H9 (cell line): ENCODE results near the gene CES5A. TPM values are rescaled to one million over a fixed set of nuclear protein-coding genes. Genes with fewer than 3 reads are reported as not detected.

ENCODE experiments used
- DNase-seq: peaks from one replicate; pipeline ENCODE4 v3.0.0-alpha.2; 2017
- H2AFZ ChIP-seq: one replicate; pipeline ENCODE4 v1.6.1; 2013; ENCODE audit warnings: mild to moderate bottlenecking, low read length, control low read depth, moderate library complexity
- H2AK5ac ChIP-seq: 2 replicates; pipeline ENCODE4 v1.6.1; 2013; ENCODE audit warnings: low read length, control low read depth, mixed read lengths; ENCODE audit not compliant: insufficient read length
- H2BK120ac ChIP-seq: one replicate; pipeline ENCODE4 v1.6.1; 2013; ENCODE audit warnings: low read depth, mild to moderate bottlenecking, low read length, control low read depth, inconsistent platforms; ENCODE audit not compliant: poor library complexity, severe bottlenecking
- H2BK12ac ChIP-seq: 2 replicates; pipeline ENCODE4 v1.6.1; 2013; ENCODE audit warnings: low read length, control low read depth, mixed read lengths, low read depth; ENCODE audit not compliant: insufficient read length
- H2BK15ac ChIP-seq: 2 replicates; pipeline ENCODE4 v1.6.1; 2013; ENCODE audit warnings: low read depth, low read length, control low read depth
- H2BK20ac ChIP-seq: one replicate; pipeline ENCODE4 v1.6.1; 2013; ENCODE audit warnings: low read depth, mild to moderate bottlenecking, low read length, control low read depth, inconsistent platforms; ENCODE audit not compliant: poor library complexity, severe bottlenecking
- H2BK5ac ChIP-seq: 2 replicates; pipeline ENCODE4 v1.6.1; 2013; ENCODE audit warnings: low read length, control low read depth, mixed read lengths; ENCODE audit not compliant: insufficient read length
- H3K14ac ChIP-seq: 2 replicates; pipeline ENCODE4 v1.6.1; 2013; ENCODE audit warnings: low read length, control low read depth; ENCODE audit not compliant: insufficient read depth
- H3K18ac ChIP-seq: 2 replicates; pipeline ENCODE4 v1.6.1; 2013; ENCODE audit warnings: low read depth, mild to moderate bottlenecking, mixed read lengths, low read length, control low read depth; ENCODE audit not compliant: insufficient read length
- H3K23ac ChIP-seq: 2 replicates; pipeline ENCODE4 v1.6.1; 2013; ENCODE audit warnings: low read length, control low read depth, mixed read lengths, low read depth; ENCODE audit not compliant: insufficient read length
- H3K23me2 ChIP-seq: 2 replicates; pipeline ENCODE4 v1.6.1; 2013; ENCODE audit warnings: low read depth, mild to moderate bottlenecking, mixed read lengths, low read length, control low read depth; ENCODE audit not compliant: insufficient read length, poor library complexity, severe bottlenecking
- H3K27ac ChIP-seq: 2 replicates; pipeline ENCODE4 v1.5.1; 2013; ENCODE audit warnings: low read length, control low read depth, mixed read lengths, low read depth; ENCODE audit not compliant: insufficient read length
- H3K27me3 ChIP-seq: 2 replicates; pipeline ENCODE4 v1.6.1; 2013; ENCODE audit warnings: low read length, control low read depth, inconsistent platforms; ENCODE audit not compliant: insufficient read depth
- H3K4ac ChIP-seq: 2 replicates; pipeline ENCODE4 v1.6.1; 2013; ENCODE audit warnings: low read depth, mild to moderate bottlenecking, control low read depth, inconsistent platforms, low read length, moderate library complexity
- H3K4me1 ChIP-seq: 2 replicates; pipeline ENCODE4 v1.6.1; 2013; ENCODE audit warnings: low read length, control low read depth, inconsistent platforms; ENCODE audit not compliant: insufficient read depth
- H3K4me2 ChIP-seq: 2 replicates; pipeline ENCODE4 v1.6.1; 2013; ENCODE audit warnings: low read length, control low read depth, mixed read lengths; ENCODE audit not compliant: insufficient read length, insufficient read depth
- H3K56ac ChIP-seq: 2 replicates; pipeline ENCODE4 v1.6.1; 2013; ENCODE audit warnings: low read depth, mild to moderate bottlenecking, mixed read lengths, low read length, control low read depth; ENCODE audit not compliant: insufficient read length
- H3K79me1 ChIP-seq: 2 replicates; pipeline ENCODE4 v1.6.1; 2013; ENCODE audit warnings: low read depth, mild to moderate bottlenecking, moderate library complexity, low read length, control low read depth, inconsistent platforms; ENCODE audit not compliant: insufficient read depth, poor library complexity, severe bottlenecking
- H3K79me2 ChIP-seq: 2 replicates; pipeline ENCODE4 v1.6.1; 2013; ENCODE audit warnings: low read length, control low read depth, inconsistent platforms; ENCODE audit not compliant: insufficient read depth
- H3K9ac ChIP-seq: 2 replicates; pipeline ENCODE4 v1.6.1; 2013; ENCODE audit warnings: low read length, control low read depth, mixed read lengths; ENCODE audit not compliant: insufficient read length; ENCODE audit errors: extremely low read depth
- H3K9me3 ChIP-seq: one replicate; pipeline ENCODE4 v1.6.1; 2013; ENCODE audit warnings: low read depth, low read length, inconsistent platforms; ENCODE audit not compliant: control insufficient read depth
- H3T11ph ChIP-seq: one replicate; pipeline ENCODE4 v1.6.1; 2013; ENCODE audit warnings: mild to moderate bottlenecking, low read length, control low read depth, inconsistent platforms
- H4K20me1 ChIP-seq: one replicate; pipeline ENCODE4 v1.6.1; 2013; ENCODE audit not compliant: control insufficient read depth, insufficient read length, insufficient read depth
- H4K5ac ChIP-seq: 2 replicates; pipeline ENCODE4 v1.6.1; 2013; ENCODE audit warnings: low read depth, mild to moderate bottlenecking, mixed read lengths, low read length, control low read depth; ENCODE audit not compliant: insufficient read length
- H4K8ac ChIP-seq: replicated peaks from 2 replicates; pipeline ENCODE4 v1.6.1; 2013; ENCODE audit warnings: low read length, control low read depth, mixed read lengths, low read depth; ENCODE audit not compliant: insufficient read length
- H4K91ac ChIP-seq: 2 replicates; pipeline ENCODE4 v1.6.1; 2013; ENCODE audit warnings: low read depth, mild to moderate bottlenecking, moderate library complexity, mixed read lengths, low read length, control low read depth; ENCODE audit not compliant: insufficient read length
- H3K27ac Mint-ChIP-seq, 3 experiments: 2 replicates in 2 of 3; 3 replicates in 1 of 3; pipeline ENCODE4 v1.8.0; 2020 to 2021; ENCODE audit warnings: mixed read lengths in 3 of 3, mild to moderate bottlenecking in 1 of 3, moderate library complexity in 1 of 3
- H3K27me3 Mint-ChIP-seq: 2 replicates; pipeline ENCODE4 v1.8.0; 2021; ENCODE audit warnings: low read depth, mild to moderate bottlenecking, moderate library complexity, mixed read lengths
- H3K36me3 Mint-ChIP-seq, 3 experiments: 2 replicates in 2 of 3; 3 replicates in 1 of 3; pipeline ENCODE4 v1.8.0; 2020 to 2021; ENCODE audit warnings: low read depth in 3 of 3, mixed read lengths in 3 of 3; ENCODE audit not compliant: insufficient read depth in 1 of 3
- H3K4me1 Mint-ChIP-seq, 2 experiments: 2 replicates each; pipeline ENCODE4 v1.8.0; 2020; ENCODE audit warnings: mixed read lengths in 2 of 2
- H3K4me3 Mint-ChIP-seq, 2 experiments: 2 replicates in 1 of 2; 3 replicates in 1 of 2; pipeline ENCODE4 v1.8.0; 2020 to 2021; ENCODE audit warnings: mild to moderate bottlenecking in 2 of 2, mixed read lengths in 2 of 2, moderate library complexity in 1 of 2
- H3K9me3 Mint-ChIP-seq, 2 experiments: 2 replicates in 1 of 2; 3 replicates in 1 of 2; pipeline ENCODE4 v1.8.0; 2020; ENCODE audit warnings: mild to moderate bottlenecking in 2 of 2, mixed read lengths in 2 of 2, moderate library complexity in 1 of 2
- CTCF ChIP-seq: fragments of 200-600 bp; sonication (generic); conservative IDR thresholded peaks from 3 replicates; pipeline ENCODE4 v1.8.0; 2021; ENCODE audit warnings: antibody characterized with exemption, mild to moderate bottlenecking
- WGBS: extraction: QIAGEN DNeasy Blood & Tissue Kit; methylation state at CpG from one replicate; pipeline ENCODE4 v1.1.7; 2013; ENCODE audit warnings: missing lambda C conversion rate, low lambda C conversion rate, mixed read lengths; ENCODE audit not compliant: insufficient read length; ENCODE audit errors: extremely low coverage; 5-methylcytosine and 5-hydroxymethylcytosine counted together
- total RNA-seq: library from RNA; stranded (reverse); gene quantifications from 2 replicates; pipeline ENCODE4 v1.2.1, GENCODE V29; 2021

CES5A gene
- total RNA-seq, 1 experiment from 2014 or later = not detected

DNA sequence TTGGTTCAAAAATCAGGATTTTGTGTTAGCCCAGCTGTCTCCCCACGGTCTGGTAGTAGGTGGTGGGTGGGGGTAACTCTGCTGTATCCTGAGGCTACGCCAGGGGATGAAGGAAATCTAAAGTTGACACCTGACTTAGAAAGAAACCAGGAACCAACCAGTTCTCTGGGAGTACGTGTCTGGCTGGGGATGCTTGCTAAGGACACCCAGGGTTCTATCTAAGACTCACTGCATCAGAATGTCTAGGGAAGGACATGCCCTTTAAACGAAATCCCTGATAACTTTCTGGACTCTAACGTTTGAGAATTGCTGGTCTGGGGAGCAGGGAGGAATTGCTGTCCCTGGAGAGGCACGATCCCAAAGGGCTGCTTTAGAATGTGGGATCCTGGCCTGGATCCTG, 39.2 kb upstream of the CES5A start:
- Mint-ChIP-seq H3K9me3 (no peaks in the 10 kb centered on the region; a peak in 1 of 5 replicates), H3K36me3 (no peaks in the 10 kb centered on the region; a peak in 1 of 7 replicates), H3K4me3 (no peak overlapping the region), H3K4me1 (peaks cover 7 to 20% of the 10 kb centered on the region in 2 experiments; a peak in 3 of 4 replicates), H3K27me3 (peaks cover 6% of the 10 kb centered on the region; the same call in 1 of the 2 replicates), H3K27ac (no peak overlapping the region)
- Histone ChIP-seq H2BK15ac (no peak overlapping the region), H4K8ac (no peak overlapping the region), H2BK20ac (no peak overlapping the region), H3K79me1 (no peaks in the 10 kb centered on the region), H3K23me2 (no peaks in the 10 kb centered on the region), H3K27ac (no peak overlapping the region), H2AK5ac (no peak overlapping the region), H4K20me1 (no peaks in the 10 kb centered on the region), H2AFZ (no peak overlapping the region), H3K4me2 (no peak overlapping the region), H3K4ac (no peak overlapping the region), H3K79me2 (no peaks in the 10 kb centered on the region), H3K4me1 (no peaks in the 10 kb centered on the region), H2BK12ac (no peak overlapping the region), H3K27me3 (no peaks in the 10 kb centered on the region), H3K18ac (no peak overlapping the region), H3K56ac (no peak overlapping the region), H4K91ac (no peak overlapping the region), H4K5ac (no peak overlapping the region), H3K23ac (no peak overlapping the region), H3K14ac (no peak overlapping the region), H3K9ac (no peak overlapping the region), H3K9me3 (no peaks in the 10 kb centered on the region), H2BK5ac (no peak overlapping the region), H3T11ph (no peak overlapping the region), H2BK120ac (no peak overlapping the region)
- DNase-seq = no peak
- no CpG with 5 or more reads among the region's 6 CpGs for WGBS
- TF ChIP-seq CTCF = no peak
